ENCODE results near the gene RAPGEF1.
A peak's percentile ranks its signal among the peaks of the same experiment; 100 is the strongest.
"Not testable (repeated sequence)": the region's sequence is repeated elsewhere in the genome, so short reads cannot be mapped to it uniquely, and the experiment has no call there.

RAPGEF1 gene

DNA sequence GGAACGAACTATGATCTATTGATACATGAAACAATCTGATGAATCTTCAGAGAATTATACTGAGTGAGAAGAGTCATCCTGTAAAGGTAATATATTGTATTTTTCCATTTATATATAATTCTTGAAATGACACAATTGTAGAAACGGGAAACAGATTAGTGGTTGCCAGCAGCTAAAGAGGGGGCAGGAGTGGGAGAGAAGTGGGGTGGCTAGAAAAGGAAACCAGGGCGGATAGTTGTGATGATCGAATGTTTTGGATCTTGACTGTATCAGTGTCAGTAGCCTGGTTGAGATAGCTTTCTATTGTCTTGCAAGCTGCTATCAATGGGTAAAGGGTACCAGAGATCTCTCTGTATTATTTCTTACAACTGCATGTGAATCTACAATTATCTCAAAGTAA, 17.7 kb upstream of the RAPGEF1 start:
- TF ChIP-seq, protein P1, sequence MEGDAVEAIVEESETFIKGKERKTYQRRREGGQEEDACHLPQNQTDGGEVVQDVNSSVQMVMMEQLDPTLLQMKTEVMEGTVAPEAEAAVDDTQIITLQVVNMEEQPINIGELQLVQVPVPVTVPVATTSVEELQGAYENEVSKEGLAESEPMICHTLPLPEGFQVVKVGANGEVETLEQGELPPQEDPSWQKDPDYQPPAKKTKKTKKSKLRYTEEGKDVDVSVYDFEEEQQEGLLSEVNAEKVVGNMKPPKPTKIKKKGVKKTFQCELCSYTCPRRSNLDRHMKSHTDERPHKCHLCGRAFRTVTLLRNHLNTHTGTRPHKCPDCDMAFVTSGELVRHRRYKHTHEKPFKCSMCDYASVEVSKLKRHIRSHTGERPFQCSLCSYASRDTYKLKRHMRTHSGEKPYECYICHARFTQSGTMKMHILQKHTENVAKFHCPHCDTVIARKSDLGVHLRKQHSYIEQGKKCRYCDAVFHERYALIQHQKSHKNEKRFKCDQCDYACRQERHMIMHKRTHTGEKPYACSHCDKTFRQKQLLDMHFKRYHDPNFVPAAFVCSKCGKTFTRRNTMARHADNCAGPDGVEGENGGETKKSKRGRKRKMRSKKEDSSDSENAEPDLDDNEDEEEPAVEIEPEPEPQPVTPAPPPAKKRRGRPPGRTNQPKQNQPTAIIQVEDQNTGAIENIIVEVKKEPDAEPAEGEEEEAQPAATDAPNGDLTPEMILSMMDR (IDR thresholded peaks at IDR 0.05; ENCODE audit: low read depth, low read length) = no peak
- TF ChIP-seq, protein P2, sequence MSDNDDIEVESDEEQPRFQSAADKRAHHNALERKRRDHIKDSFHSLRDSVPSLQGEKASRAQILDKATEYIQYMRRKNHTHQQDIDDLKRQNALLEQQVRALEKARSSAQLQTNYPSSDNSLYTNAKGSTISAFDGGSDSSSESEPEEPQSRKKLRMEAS (IDR thresholded peaks at IDR 0.05; ENCODE audit: low read depth, low read length) = no peak
- TF ChIP-seq MYC (IDR thresholded peaks at IDR 0.05; ENCODE audit: low read depth, low read length) = no peak
- no peak for TF ChIP-seq POLR2A (IDR thresholded peaks at IDR 0.05; ENCODE audit: extremely low read depth, insufficient read length)
- DNase-seq (ENCODE audit: low read depth) = no peak
- no peak overlapping the region for H3K4me3 ChIP-seq (ENCODE audit: low read depth, low read length)

DNA sequence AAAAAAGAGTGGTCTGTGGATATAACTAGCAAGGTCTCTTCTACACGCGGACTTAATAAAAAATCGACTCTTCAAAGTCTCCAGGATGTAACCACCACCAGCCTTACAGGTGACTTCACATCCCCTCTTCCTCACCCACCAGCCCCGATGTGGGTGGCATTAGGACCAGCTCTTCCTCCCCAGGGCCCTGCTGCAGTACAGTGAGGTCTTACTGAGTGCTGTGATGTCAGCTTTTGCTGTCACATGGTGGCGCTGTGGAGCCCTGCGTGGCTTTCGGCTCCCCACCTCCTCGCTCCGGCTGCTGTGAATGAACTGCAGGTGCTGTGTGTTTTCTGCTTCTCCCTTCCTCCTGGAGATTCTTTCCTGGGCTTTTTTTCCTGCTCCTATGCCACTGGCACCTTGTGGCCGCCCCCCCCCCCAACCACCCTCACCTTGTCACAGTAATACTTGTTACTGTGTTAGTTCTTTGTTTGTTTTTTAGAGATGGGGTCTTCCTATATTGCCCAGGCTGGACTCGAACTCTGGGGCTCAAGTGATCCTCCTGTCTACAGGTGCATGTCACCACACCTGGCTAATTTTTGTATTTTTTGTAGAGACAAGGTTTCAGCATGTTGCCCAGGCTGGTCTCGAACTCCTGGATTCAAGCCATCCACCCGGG, 15.8 kb upstream of the RAPGEF1 start:
- TF ChIP-seq POLR2A (IDR thresholded peaks at IDR 0.05; ENCODE audit: extremely low read depth, insufficient read length) (no peak), MYC (IDR thresholded peaks at IDR 0.05; ENCODE audit: low read depth, low read length) (peak; percentile 61)
- TF ChIP-seq, protein P1 (IDR thresholded peaks at IDR 0.05; ENCODE audit: low read depth, low read length) = peak; percentile 88
- TF ChIP-seq, protein P2 (IDR thresholded peaks at IDR 0.05; ENCODE audit: low read depth, low read length) = peak; percentile 90
- H3K4me3 ChIP-seq (ENCODE audit: low read depth, low read length) = no peak overlapping the region
- DNase-seq (ENCODE audit: low read depth) = peak; percentile 84

DNA sequence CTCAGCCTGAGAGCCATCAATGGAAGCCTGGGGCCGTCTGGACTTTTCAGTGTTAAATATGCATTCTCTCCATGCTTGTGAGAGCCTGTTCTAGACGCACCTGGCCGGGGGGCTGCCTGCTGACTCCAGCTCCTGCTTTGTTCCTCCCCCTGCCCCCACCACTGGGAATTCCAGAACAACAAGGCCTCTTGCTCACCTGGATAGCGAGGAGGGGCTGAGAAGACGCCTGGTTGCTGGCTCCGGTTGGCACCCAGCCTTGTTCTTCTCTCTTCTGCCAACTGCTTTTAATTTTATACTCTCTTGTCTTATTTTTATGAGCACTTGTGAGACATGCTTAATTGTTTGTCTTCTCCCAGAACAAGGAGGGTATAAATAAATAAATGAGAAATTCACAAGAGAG, 15.0 kb upstream of the RAPGEF1 start:
- TF ChIP-seq POLR2A (IDR thresholded peaks at IDR 0.05; ENCODE audit: extremely low read depth, insufficient read length) (no peak), MYC (IDR thresholded peaks at IDR 0.05; ENCODE audit: low read depth, low read length) (no peak)
- TF ChIP-seq, protein P2 (IDR thresholded peaks at IDR 0.05; ENCODE audit: low read depth, low read length) = no peak
- TF ChIP-seq, protein P1 (IDR thresholded peaks at IDR 0.05; ENCODE audit: low read depth, low read length) = no peak

DNA sequence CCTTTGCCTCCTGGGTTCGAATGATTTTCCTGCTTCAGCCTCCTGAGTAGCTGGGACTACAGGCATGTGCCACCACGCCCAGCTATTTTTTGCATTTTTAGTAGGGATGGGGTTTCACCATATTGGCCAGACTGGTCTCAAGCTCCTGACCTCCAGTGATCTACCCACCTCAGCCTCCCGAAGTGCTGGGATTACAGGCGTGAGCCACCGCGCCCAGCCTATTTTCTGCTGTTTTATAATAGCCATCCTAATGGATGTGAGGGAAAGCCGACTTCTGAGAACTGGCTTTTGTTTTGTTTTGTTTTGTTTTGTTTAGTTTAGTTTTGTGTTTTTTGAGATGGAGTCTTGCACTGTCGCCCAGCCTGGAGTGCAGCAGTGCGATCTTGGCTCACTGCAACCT, 13.9 kb upstream of the RAPGEF1 start:
- not testable (repeated sequence) for DNase-seq (ENCODE audit: low read depth); H3K4me3 ChIP-seq (ENCODE audit: low read depth, low read length)

More for the DNA sequence above, 15.0 kb upstream of the RAPGEF1 start:
- H3K4me3 ChIP-seq (ENCODE audit: low read depth, low read length) = no peak overlapping the region
- no peak for DNase-seq (ENCODE audit: low read depth)

DNA sequence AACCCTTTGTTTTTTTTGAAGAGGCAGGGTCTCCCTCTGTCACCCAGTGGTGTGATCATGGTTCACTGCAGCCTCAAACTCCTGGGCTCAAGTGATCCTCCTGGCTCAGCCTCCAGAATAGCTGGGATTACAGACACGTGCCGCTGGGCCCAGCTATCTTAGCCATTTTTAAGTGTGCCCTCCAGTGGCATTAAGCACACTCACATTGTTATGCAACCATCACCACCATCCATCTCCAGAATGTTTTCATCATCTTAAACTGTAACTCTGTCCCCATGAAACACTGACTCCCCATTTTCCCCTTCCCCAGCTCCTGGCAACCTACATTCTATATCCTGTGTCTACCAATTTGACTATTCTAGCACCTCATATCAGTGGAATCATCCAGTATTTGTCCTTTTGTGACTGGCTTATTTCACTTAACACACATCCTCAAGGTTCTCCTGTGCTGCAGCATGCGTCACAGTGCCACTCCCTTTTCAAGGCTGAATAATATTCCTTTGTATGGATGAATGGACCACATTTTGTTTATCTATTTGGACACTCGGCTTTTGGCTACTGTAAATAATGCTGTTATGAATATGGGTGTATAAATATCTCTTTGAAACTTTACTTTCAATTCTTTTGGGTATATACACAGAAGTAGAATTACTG, 12.5 kb upstream of the RAPGEF1 start:
- DNase-seq (ENCODE audit: low read depth) = peak; percentile 40
- no peak overlapping the region for H3K4me3 ChIP-seq (ENCODE audit: low read depth, low read length)
- TF ChIP-seq, protein P1 (IDR thresholded peaks at IDR 0.05; ENCODE audit: low read depth, low read length) = no peak
- TF ChIP-seq, protein P2 (IDR thresholded peaks at IDR 0.05; ENCODE audit: low read depth, low read length) = no peak
- TF ChIP-seq POLR2A (IDR thresholded peaks at IDR 0.05; ENCODE audit: extremely low read depth, insufficient read length) (no peak), MYC (IDR thresholded peaks at IDR 0.05; ENCODE audit: low read depth, low read length) (no peak)

DNA sequence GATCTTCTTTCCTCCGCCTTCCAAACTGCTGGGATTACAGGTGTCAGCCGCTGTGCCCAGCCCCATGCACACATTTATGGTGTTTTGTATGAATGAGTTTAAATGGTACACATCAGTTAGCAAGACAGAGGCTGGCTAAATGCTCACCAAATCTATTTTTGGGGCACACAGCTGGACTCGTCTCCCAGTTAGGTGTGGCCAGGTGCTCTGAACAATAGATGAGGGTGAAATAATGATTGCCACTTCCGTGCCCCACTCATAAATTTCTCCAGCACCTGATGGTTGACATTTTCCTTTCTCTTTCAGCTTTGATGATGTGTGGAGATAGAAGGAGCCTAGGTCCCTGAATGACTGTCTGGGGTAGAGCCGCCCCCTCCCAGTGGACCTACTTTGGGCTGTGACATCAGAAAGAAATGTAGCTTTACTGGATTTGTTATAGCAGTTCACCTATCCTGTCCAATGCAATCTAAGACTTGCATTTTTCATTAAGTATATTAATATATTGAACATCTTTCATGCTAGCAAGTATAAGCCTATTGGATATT, 8.6 kb upstream of the RAPGEF1 start:
- H3K4me3 ChIP-seq (ENCODE audit: low read depth, low read length) = no peak overlapping the region
- no peak for DNase-seq (ENCODE audit: low read depth)
- TF ChIP-seq, protein P2 (IDR thresholded peaks at IDR 0.05; ENCODE audit: low read depth, low read length) = no peak
- no peak for TF ChIP-seq MYC (IDR thresholded peaks at IDR 0.05; ENCODE audit: low read depth, low read length)
- TF ChIP-seq POLR2A (IDR thresholded peaks at IDR 0.05; ENCODE audit: extremely low read depth, insufficient read length) = no peak
- TF ChIP-seq, protein P1 (IDR thresholded peaks at IDR 0.05; ENCODE audit: low read depth, low read length) = no peak
